Progenitor cell of endocrine pancreas (in vitro differentiated cells): ENCODE data around the gene ZNF93. TPM values are rescaled to one million over a fixed set of nuclear protein-coding genes. Genes with fewer than 3 reads are reported as not detected.

Source experiments
- DNase-seq: peaks from one replicate; pipeline ENCODE4 v3.0.0; 2021; ENCODE audit warnings: low spot score; ENCODE audit not compliant: unreplicated experiment
- H3K27ac Mint-ChIP-seq: 2 replicates; pipeline ENCODE4 v1.8.0; 2021; ENCODE audit warnings: mild to moderate bottlenecking, moderate library complexity, mixed read lengths
- H3K27me3 Mint-ChIP-seq: 2 replicates; pipeline ENCODE4 v1.8.0; 2021; ENCODE audit warnings: mixed read lengths
- H3K36me3 Mint-ChIP-seq: 2 replicates; pipeline ENCODE4 v1.8.0; 2022; ENCODE audit warnings: mixed read lengths; ENCODE audit not compliant: insufficient read depth
- H3K4me1 Mint-ChIP-seq: 2 replicates; pipeline ENCODE4 v1.8.0; 2021; ENCODE audit warnings: low read depth, mixed read lengths
- H3K4me3 Mint-ChIP-seq: 2 replicates; pipeline ENCODE4 v1.8.0; 2021; ENCODE audit warnings: low read depth, mild to moderate bottlenecking, moderate library complexity, mixed read lengths
- H3K9me3 Mint-ChIP-seq: 2 replicates; pipeline ENCODE4 v1.8.0; 2021; ENCODE audit warnings: low read depth, mixed read lengths
- CTCF ChIP-seq: fragments of 200-600 bp; sonication (generic); IDR thresholded peaks from one replicate; pipeline ENCODE4 v1.5.0; 2021; ENCODE audit warnings: antibody characterized with exemption, mild to moderate bottlenecking; ENCODE audit not compliant: unreplicated experiment
- total RNA-seq: library from RNA; stranded (reverse); gene quantifications from 2 replicates; pipeline ENCODE4 v1.2.1, GENCODE V29; 2021

The ZNF93 gene
- total RNA-seq, 1 donor from 2014 or later, result 40.7 TPM

GRCh38 chr19:19966862-19967261, 66.1 kb downstream of the ZNF93 start:
- no peak for TF ChIP-seq CTCF
- no peak overlapping the region for H3K4me3 Mint-ChIP-seq
- H3K9me3 Mint-ChIP-seq, result peaks cover 36% of the 10 kb centered on the region
- H3K27ac Mint-ChIP-seq, result no peak overlapping the region
- no peaks in the 10 kb centered on the region for H3K27me3 Mint-ChIP-seq
- DNase-seq, result no peak
- H3K4me1 Mint-ChIP-seq, result no peaks in the 10 kb centered on the region
- no peaks in the 10 kb centered on the region for H3K36me3 Mint-ChIP-seq

Other genes with a start within 250 kb of the ZNF93 start
- gene ATP13A1, start 237.3 kb upstream of the ZNF93 start, total RNA-seq, result 81.1 and 87.1 TPM in 2 replicates
- 15.3 and 15.6 TPM in 2 replicates for gene ZNF101, start 232.1 kb upstream of the ZNF93 start, total RNA-seq
- 10.5 and 12.4 TPM in 2 replicates for gene ZNF14, start 167.8 kb upstream of the ZNF93 start, total RNA-seq
- 18.6 and 22.0 TPM in 2 replicates for gene ZNF506, start 79.2 kb upstream of the ZNF93 start, total RNA-seq
- gene ZNF253, start 35.1 kb upstream of the ZNF93 start, total RNA-seq, result 50.0 and 59.4 TPM in 2 replicates
- gene ZNF682, start 138.6 kb downstream of the ZNF93 start, total RNA-seq, result 20.5 and 22.6 TPM in 2 replicates
- gene ZNF90, start 177.1 kb downstream of the ZNF93 start, total RNA-seq, result 48.0 and 53.8 TPM in 2 replicates